ENCODE results near the gene CAPN15.
A peak's percentile ranks its signal among the peaks of the same experiment; 100 is the strongest.
"Not testable (repeated sequence)": the region's sequence is repeated elsewhere in the genome, so short reads cannot be mapped to it uniquely, and the experiment has no call there.

The CAPN15 gene

DNA sequence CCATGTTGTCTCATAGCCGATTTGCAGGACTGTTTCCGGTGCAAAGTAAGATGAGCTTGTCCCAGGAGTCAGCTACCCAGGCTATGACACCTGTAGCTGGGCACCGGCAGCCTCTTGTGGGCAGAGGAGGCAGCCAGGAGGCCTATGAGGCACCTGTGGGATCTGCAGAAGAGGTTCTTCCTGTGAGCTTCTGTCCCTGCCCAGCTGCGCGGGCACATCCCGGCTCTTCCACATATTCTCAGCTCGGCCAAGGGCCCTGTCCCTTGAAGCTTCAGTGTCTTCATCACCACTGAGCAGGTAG lies 21.3 kb upstream of the CAPN15 start:
- DNase-seq (ENCODE audit: low read depth, low spot score), result no peak

DNA sequence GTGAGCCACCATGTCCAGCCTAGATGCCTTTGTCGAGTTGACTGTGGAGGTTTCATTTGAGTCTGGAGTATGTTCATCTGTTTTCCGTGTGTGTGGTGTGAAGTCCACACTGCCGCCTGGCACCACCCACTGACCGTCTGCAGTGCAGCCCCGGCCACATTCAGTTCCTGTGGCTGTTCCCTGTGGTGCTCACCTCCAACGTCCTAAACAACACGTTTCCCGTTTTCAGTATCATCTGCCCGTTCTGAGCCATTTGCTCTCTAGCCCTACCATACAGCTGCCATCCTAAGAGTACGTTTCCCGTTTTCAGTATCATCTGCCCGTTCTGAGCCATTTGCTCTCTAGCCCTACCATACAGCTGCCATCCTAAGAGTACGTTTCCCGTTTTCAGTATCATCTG lies 20.0 kb upstream of the CAPN15 start:
- not testable (repeated sequence) for DNase-seq (ENCODE audit: low read depth, low spot score)

DNA sequence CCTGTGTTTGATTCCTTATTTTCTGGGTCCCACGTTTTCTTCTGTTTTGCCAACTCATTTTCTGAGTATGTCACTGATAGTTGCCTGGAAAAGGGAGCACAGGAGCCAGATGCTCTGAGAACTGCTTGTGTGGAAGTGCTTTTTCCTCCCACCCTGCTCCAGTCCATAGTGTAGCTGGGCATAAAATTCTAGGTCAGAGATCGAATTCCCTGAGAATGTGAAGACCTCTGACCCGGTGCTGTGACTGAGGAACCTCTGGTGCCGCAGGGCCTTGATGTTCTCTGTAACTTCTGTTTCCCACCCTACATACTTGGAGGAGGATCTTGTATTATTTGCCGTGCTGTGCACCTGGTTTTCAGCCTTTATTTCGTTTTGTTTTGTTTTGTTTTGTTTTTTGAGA lies 19.5 kb upstream of the CAPN15 start:
- DNase-seq (ENCODE audit: low read depth, low spot score), result no peak

DNA sequence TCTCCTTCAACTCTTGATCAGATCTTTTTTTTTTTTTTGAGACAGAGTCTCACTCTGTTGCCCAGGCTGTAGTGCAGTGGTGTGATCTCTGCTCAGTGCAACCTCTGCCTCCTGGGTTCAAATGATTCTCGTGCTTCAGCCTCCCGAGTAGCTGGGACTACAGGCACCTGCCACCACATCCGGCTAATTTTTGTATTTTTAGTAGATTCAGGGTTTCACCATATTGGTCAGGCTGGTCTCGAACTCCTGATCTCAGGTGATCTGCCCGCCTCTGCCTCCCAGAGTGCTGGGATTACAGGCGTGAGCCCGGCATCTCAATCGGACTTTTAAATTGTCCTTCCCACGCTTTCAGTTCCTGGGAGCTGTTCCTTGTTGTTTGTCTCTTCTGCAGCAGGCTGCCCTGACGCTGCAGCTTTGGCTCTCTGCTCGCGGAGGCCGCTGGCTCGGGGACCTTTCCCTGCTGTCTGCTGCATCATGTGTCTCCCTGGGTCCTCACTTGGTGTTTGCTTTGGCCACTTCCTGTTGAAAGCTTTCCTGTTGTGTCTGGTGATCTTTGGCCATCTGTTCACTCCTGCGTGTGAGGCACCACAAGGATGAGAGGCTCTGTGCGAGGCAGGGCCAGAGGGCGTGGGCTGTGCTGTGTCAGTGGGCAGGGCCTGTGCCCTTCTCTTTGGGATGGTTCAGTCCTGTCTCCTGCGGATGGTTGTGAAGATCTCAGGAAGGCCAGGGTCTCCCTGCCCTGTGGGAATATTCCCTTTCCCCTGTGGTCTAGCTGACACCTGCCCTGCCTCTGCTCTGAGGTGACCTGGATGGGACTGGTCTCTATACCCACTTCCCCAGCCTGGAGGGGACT lies 18.4 kb upstream of the CAPN15 start:
- DNase-seq (ENCODE audit: low read depth, low spot score), result peak; percentile 83

DNA sequence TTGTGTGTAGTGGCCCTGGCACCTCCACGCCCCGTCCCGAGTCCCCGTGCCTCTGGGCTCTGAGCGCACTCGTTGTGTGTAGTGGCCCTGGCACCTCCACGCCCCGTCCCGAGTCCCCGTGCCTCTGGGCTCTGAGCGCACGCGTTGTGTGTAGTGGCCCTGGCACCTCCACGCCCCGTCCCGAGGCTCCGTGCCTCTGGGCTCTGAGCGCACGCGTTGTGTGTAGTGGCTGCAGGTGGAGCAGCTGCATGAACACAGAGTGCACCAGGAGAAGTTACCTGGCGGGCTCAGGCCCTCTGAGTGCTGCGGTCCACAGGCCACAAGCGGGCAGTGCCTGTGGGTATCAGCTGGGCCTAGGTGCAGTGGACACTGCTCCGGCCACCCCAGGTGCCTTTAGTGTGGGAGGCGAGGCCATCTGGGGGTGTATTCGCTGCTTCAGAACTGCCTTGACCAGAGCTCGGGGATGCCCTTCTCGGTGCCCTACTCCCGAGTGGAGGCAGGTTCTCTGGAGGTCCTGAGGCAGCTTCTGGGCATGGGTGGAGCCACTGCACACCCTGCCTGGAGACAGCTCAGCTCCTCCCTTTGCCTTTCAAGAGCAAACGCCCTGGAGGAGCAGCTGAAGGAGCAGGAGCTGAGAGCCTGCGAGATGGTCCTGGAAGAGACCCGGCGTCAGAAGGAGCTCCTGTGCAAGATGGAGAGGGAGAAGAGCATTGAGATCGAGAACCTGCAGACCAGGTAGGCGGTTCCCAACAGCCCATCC lies 17.3 kb upstream of the CAPN15 start:
- DNase-seq (ENCODE audit: low read depth, low spot score), result no peak

GRCh38 chr16:512802-513201 lies 14.7 kb upstream of the CAPN15 start:
- DNase-seq (ENCODE audit: low read depth, low spot score), result no peak

DNA sequence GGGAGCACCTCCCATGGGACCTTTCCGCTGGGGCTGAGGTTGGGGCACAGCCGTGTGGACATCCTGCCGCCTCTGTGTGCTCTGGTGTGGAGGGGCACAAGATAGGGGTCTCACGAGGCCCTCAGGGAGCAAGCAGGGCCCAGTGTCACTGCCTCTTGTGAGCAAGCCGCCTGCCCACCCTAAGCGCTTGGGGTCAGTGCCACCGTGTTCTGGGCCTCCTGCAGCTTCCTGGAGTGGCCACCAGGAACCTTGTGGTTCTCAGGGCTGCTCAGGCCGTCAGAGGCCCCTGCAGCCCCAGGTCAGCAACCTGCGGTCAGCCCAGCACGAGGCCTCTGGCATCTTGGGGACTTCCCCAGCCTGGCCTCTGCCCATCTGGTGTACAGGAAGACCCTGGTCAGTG lies 13.6 kb upstream of the CAPN15 start:
- DNase-seq (ENCODE audit: low read depth, low spot score), result no peak

DNA sequence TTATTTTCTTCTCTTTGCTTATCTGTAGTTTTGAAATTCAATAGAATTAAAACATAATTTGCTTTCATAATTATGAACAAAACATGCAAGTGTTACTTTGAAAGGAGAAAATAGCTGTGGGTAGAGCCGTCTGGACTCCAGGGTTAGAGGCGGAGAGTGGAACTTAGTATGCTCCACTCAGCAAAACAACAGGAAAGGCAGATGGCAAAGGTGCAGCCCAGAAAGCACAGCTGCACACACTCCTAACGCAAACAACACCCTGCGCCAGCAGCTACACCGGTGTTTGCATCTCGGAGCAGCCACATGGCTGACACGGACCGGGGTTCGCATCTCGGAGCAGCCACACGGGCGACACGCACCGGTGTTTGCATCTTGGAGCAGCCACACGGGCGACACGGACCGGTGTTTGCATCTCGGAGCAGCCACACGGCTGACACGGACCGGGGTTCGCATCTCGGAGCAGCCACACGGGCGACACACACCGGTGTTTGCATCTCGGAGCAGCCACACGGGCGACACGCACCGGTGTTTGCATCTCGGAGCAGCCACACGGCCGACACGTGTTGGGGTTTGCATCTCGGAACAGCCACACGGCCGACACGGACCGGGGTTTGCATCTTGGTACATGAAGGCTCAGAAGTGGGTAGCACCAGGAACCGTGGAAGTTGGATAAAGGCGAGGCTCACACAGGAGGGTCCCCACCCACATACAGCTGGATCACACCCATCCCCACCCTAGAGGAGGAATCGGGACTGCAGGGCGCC lies 12.2 kb upstream of the CAPN15 start:
- no peak for DNase-seq (ENCODE audit: low read depth, low spot score)

DNA sequence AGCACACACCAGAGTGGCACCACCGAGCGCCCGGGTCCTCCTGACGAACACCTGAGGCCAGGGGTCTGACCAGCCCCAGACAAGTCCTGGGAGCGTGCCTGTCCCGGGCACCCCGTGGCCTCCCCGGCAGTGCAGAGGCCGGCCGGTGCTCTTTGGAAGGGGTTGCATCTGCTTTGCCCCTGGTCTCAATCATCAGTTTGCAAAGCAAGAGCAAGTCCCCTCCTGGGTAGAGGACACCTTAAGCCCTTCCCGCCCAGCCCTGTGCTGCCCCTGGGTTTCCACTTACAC lies 11.6 kb upstream of the CAPN15 start:
- DNase-seq (ENCODE audit: low read depth, low spot score), result no peak

DNA sequence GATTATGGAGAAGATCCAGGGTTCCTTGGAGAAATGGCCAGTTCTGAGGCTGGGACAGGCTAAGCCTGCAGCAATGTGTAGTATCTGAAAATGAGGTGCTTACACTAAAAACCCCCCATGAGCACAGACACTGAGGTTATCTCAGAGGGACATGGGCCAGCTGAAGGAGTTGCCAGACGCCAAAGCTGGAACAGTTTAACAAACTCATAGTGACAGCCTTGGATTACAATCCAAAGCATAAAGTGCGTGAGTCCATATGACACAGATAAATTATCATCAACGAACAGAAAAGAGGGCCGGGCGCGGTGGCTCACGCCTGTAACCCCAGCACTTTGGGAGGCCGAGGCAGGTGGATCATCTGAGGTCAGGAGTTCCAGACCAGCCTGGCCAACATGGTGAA lies 11.2 kb upstream of the CAPN15 start:
- no peak for DNase-seq (ENCODE audit: low read depth, low spot score)

DNA sequence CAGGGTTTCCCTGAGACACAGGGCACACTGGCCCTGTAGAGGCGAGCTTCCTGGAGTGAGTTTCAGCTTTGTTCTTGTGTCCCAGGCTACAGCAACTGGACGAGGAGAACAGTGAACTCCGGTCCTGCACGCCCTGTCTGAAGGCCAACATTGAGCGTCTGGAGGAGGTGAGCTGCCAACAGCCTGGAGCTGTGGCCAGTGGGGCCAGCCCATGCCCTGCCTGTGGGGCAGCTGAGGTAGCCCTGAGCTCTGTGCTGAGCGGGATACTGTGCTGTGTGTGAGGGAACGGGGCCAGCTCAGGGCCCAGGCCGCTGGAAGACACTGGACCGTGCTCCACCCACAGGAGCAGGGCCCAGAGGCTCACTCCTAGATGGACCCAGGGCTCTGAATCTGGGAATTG lies 8.7 kb upstream of the CAPN15 start:
- DNase-seq (ENCODE audit: low read depth, low spot score), result no peak

DNA sequence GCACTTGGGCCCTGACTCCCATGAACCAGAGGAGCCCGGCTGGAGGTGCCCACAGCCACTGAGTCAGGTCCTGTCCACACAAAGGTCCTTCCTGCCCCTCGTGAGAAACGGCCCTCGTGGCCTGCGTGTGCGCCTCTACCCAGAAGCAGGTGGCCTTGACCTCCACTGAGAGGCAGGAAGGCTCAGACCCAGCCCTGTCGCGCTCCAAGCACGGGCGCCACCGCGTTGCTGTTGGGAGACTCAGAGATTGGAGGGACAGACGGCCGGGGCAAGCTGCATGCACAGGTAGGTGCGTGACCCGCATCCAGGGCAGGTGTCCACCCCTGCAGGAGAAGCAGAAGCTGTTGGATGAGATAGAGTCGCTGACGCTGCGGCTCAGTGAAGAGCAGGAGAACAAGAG lies 8.1 kb upstream of the CAPN15 start:
- no peak for DNase-seq (ENCODE audit: low read depth, low spot score)

DNA sequence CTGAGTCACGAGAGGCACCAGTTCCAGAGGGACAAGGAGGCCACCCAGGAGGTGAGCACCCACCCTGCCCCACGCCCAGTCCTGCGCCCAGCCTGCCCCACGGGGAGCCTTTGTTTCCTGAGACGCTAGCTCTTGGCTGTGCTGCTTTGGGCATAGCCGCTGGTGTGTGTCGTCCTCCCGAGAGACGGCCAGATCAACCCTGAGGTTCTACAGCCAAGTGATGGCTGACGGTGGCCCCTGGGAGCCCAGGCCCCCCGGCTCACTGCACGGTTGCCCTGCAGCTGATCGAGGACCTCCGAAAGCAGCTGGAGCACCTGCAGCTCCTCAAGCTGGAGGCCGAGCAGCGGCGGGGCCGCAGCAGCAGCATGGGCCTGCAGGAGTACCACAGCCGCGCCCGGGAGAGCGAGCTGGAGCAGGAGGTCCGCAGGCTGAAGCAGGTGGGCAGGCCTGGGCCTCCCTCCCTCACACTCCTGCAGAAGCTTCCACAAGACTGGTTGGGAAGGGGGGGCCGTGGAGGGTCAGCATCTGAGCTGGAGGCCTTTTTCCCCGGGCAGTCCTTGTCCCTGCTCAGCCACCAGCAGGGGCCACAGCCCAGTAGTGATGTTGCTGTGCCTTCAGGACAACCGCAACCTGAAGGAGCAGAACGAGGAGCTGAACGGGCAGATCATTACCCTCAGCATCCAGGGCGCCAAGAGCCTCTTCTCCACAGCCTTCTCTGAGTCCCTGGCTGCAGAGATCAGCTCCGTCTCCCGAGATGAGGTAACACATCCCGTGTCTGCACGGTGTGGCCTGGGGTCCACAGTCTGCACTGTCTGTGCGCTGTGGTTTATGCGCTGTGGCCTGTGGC lies 7.4 kb upstream of the CAPN15 start:
- DNase-seq (ENCODE audit: low read depth, low spot score), result no peak

DNA sequence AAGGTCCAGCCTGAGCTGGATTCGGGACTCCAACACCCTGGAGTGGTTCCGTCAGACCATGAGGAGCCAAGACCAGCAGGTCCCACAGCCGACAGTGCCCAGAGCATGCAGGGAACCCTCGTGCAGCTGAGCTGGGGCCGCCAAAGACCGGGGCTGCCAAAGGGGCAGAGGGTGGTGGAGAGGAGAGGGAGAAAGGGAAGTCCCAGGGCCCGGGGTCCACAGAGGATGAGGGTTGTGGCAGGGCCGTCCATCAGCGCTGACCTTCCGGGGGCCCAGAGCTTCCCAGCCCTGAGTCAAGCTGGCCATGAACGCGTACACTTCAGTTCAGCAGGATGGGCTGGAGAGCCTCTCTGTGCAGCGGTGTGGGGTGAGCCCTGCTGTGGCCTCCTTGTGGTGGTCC lies 6.7 kb upstream of the CAPN15 start:
- DNase-seq (ENCODE audit: low read depth, low spot score), result no peak

GRCh38 chr16:521381-522210 lies 5.9 kb upstream of the CAPN15 start:
- DNase-seq (ENCODE audit: low read depth, low spot score), result no peak

DNA sequence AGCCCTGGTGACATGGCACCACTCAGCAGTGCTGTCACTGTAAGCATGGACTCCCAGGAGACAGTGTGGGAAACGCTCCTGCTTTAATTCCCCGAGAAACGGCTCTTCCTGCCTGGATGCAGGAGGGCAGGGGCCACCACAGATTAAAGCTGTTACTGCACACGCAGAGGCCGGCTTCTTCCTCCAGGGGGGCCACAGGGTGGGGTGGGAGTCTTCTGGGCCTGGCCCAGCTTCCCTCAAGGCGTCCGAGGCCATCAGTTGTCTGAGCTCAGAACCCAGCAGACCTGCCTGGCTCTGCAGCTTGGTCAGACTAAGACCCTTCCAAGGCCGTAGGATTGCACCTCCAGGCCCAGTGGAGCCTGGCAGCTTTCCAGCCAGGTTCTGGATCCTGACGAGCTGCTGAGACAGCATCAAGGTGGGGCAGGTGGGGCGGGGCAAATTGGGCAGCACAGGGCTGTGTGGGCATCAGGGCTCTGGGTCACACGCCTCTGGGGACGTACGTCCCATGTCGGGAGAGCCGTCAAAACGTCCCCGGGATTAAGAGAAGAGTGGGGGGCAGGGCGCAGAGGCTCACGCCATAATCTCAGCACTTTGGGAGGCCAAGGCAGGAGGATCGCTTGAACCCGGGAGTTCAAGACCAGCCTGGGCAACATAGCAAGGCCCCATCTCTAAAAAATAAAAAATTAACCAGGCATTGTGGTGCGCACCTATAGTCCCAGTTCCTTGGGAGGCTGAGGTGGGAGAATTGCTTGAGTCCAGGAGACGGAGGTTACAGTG lies 5.0 kb upstream of the CAPN15 start:
- DNase-seq (ENCODE audit: low read depth, low spot score), result no peak

- no peak for DNase-seq (ENCODE audit: low read depth, low spot score)
These were observed 4.3 kb upstream of the CAPN15 start for GRCh38 chr16:523097-523741.

- no peak for DNase-seq (ENCODE audit: low read depth, low spot score)
These were observed 3.1 kb upstream of the CAPN15 start for GRCh38 chr16:524274-525040.

DNA sequence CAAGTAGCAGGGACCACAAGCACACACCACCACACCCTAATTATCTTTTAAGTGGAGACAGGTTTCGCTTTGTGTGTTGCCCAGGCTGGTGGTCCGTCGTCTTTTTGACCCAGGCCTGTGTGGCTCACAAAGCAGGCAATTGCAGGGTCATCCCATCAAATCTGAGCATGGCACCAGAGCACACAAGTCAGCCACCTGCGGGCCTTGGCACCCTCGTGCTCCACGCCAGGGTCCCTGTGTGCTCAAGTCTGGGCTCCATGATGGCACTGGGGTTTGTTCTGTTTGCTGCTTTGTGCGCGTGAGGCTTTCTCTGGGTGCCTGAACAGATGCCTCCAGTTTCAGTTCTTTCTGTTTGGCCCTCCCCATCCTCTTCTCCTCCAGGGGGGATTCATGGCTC lies 2.4 kb upstream of the CAPN15 start:
- DNase-seq (ENCODE audit: low read depth, low spot score), result no peak

Measured in brain pericyte (primary cell).